Brain microvascular endothelial cell (primary cell): Measurements from ENCODE around the gene IFI27L1.

Experiments used
- DNase-seq: peaks from one replicate; pipeline ENCODE4 v3.0.0-alpha.2; 2020
- H3K27ac ChIP-seq: fragments of 250-450 bp; sonication (Bioruptor Pico); 2 replicates; pipeline ENCODE4 v1.5.1; 2020; ENCODE audit warnings: mild to moderate bottlenecking, moderate library complexity
- H3K27me3 ChIP-seq: fragments of 250-450 bp; sonication (Bioruptor Pico); replicated peaks from 2 replicates; pipeline ENCODE4 v1.5.1; 2020; ENCODE audit warnings: mild to moderate bottlenecking
- H3K36me3 ChIP-seq: fragments of 250-450 bp; sonication (Bioruptor Pico); replicated peaks from 2 replicates; pipeline ENCODE4 v1.5.1; 2020; ENCODE audit warnings: mild to moderate bottlenecking
- H3K4me3 ChIP-seq: 2 replicates; pipeline ENCODE4 v1.5.1; 2011; ENCODE audit warnings: low read depth, mild to moderate bottlenecking, control low read depth, low read length, moderate library complexity
- CTCF ChIP-seq: IDR thresholded peaks from 2 replicates; pipeline ENCODE4 v1.5.1; 2011; ENCODE audit warnings: low read depth, mild to moderate bottlenecking, moderate library complexity, low read length, control low read depth, inconsistent platforms; ENCODE audit errors: missing control alignments
- in situ Hi-C: cut with HindIII; loops from 2 replicates; pipeline ENCODE4 v1.10.0; 2017; ENCODE audit warnings: low sequenced_read_pairs, low pct_ligation_motif_present

IFI27L1 gene

GRCh38 chr14:94080621-94081385 is at the start of gene IFI27L1, which contains the start of gene DDX24:
IFI27L1 (plus strand) TSS chr14:94081310; CDS start chr14:94096938, 15,628 bp downstream.
DDX24 (minus strand) TSS chr14:94081202; CDS start chr14:94079742, 1,460 bp downstream.
- peak; percentile 93 for DNase-seq

GRCh38 chr14:94031883-94032279 is 49.2 kb upstream of the IFI27L1 start:
- in situ Hi-C loops = no loop called here
- Histone ChIP-seq H3K27ac (no peak overlapping the region), H3K4me3 (no peak overlapping the region), H3K27me3 (no peaks in the 10 kb centered on the region), H3K36me3 (no peaks in the 10 kb centered on the region)
- DNase-seq = no peak
- TF ChIP-seq CTCF = no peak

More at GRCh38 chr14:94080621-94081385, at the start of gene IFI27L1, which contains the start of gene DDX24:
- Histone ChIP-seq H3K36me3 (peaks cover 13% of the 10 kb centered on the region), H3K27ac (peak within 1 kb of the TSS; percentile 78), H3K4me3 (peak within 1 kb of the TSS; percentile 80), H3K27me3 (no peaks in the 10 kb centered on the region)
- TF ChIP-seq CTCF = no peak
- in situ Hi-C loops = no loop called here

- H3K27me3 ChIP-seq = no peaks in the 10 kb centered on the region
- no peaks in the 10 kb centered on the region for H3K36me3 ChIP-seq
- H3K27ac ChIP-seq = no peak overlapping the region
- in situ Hi-C loops = no loop called here
- DNase-seq = no peak
- H3K4me3 ChIP-seq = no peak overlapping the region
- TF ChIP-seq CTCF = no peak
Measured at GRCh38 chr14:94034886-94035285, 46.2 kb upstream of the IFI27L1 start.

GRCh38 chr14:94036313-94037167 is 44.6 kb upstream of the IFI27L1 start:
- no peaks in the 10 kb centered on the region for H3K27me3 ChIP-seq
- in situ Hi-C loops = no loop called here
- TF ChIP-seq CTCF = peak; percentile 94
- peak; percentile 77 for DNase-seq
- H3K36me3 ChIP-seq = no peaks in the 10 kb centered on the region
- no peak overlapping the region for H3K4me3 ChIP-seq
- no peak overlapping the region for H3K27ac ChIP-seq

GRCh38 chr14:94037954-94038353 is 43.2 kb upstream of the IFI27L1 start:
- no peaks in the 10 kb centered on the region for H3K27me3 ChIP-seq
- no peak for TF ChIP-seq CTCF
- DNase-seq = no peak
- H3K4me3 ChIP-seq = no peak overlapping the region
- in situ Hi-C loops = no loop called here
- H3K36me3 ChIP-seq = no peaks in the 10 kb centered on the region
- H3K27ac ChIP-seq = no peak overlapping the region
